Karpas-422 (cell line): ENCODE results near the gene ZFC3H1. TPM values are rescaled to one million over a fixed set of nuclear protein-coding genes. Genes with fewer than 3 reads are reported as not detected.

ENCODE experiments used
- DNase-seq: peaks from one replicate; pipeline ENCODE4 v3.0.0-alpha.2; 2015
- H2AFZ ChIP-seq: fragments of 200-600 bp; sonication (generic); 2 replicates; pipeline ENCODE4 v1.6.1; 2014; ENCODE audit warnings: antibody characterized with exemption, low read length, mixed read lengths
- H3K27ac ChIP-seq: fragments of 200-600 bp; sonication (generic); 2 replicates; pipeline ENCODE4 v1.5.1; 2014; ENCODE audit warnings: mild to moderate bottlenecking, low read length, moderate library complexity
- H3K27me3 ChIP-seq: fragments of 200-600 bp; sonication (generic); 2 replicates; pipeline ENCODE4 v1.6.1; 2014; ENCODE audit warnings: low read length, mixed read lengths
- H3K36me3 ChIP-seq: fragments of 200-600 bp; sonication (generic); 2 replicates; pipeline ENCODE4 v1.6.1; 2014; ENCODE audit warnings: low read length, mixed read lengths; ENCODE audit not compliant: insufficient read depth
- H3K4me1 ChIP-seq: fragments of 200-600 bp; sonication (generic); 2 replicates; pipeline ENCODE4 v1.6.1; 2014; ENCODE audit warnings: mild to moderate bottlenecking, low read length, mixed read lengths
- H3K4me2 ChIP-seq: fragments of 200-600 bp; sonication (generic); 2 replicates; pipeline ENCODE4 v1.6.1; 2014; ENCODE audit warnings: low read length, low read depth, mild to moderate bottlenecking; ENCODE audit not compliant: poor library complexity, severe bottlenecking
- H3K4me3 ChIP-seq: fragments of 200-600 bp; sonication (generic); 2 replicates; pipeline ENCODE4 v1.5.1; 2014; ENCODE audit warnings: mild to moderate bottlenecking, antibody characterized with exemption, low read length, mixed read lengths
- H3K79me2 ChIP-seq: fragments of 200-600 bp; sonication (generic); 2 replicates; pipeline ENCODE4 v1.6.1; 2014; ENCODE audit warnings: mild to moderate bottlenecking, low read length, mixed read lengths
- H3K9ac ChIP-seq: fragments of 200-600 bp; sonication (generic); 2 replicates; pipeline ENCODE4 v1.6.0; 2014; ENCODE audit warnings: low read length
- H3K9me2 ChIP-seq: fragments of 200-600 bp; sonication (generic), shearing (Covaris generic); replicated peaks from 2 replicates; pipeline ENCODE4 v1.6.0; 2014; ENCODE audit warnings: mild to moderate bottlenecking, low read length, moderate library complexity; ENCODE audit not compliant: insufficient read depth
- H3K9me3 ChIP-seq: fragments of 300-700, 200-600 bp; sonication (generic); 2 replicates; pipeline ENCODE4 v1.6.1; 2014; ENCODE audit warnings: low read length, mixed read lengths
- H4K20me1 ChIP-seq: fragments of 200-600 bp; sonication (generic); 2 replicates; pipeline ENCODE4 v1.6.1; 2014; ENCODE audit warnings: mild to moderate bottlenecking, antibody characterized with exemption, low read length, low read depth; ENCODE audit not compliant: insufficient read depth
- total RNA-seq: library from RNA; depleted of rRNA; stranded (reverse); fragments of >200 nt; shearing (Covaris generic); gene quantifications from 2 replicates; pipeline ENCODE4 v1.2.3, GENCODE V29; 2014; ENCODE audit warnings: low replicate concordance

Gene ZFC3H1
- total RNA-seq, 1 experiment from 2014 or later: 74.7 TPM

GRCh38 chr12:71685914-71686657, 22.4 kb upstream of the ZFC3H1 start, which contains the start of gene TMEM19:
TSS of gene TMEM19 (plus strand) at chr12:71686082. CDS start at chr12:71686681, 599 bp downstream.
- H3K36me3 ChIP-seq: no peaks in the 10 kb centered on the region
- H3K27me3 ChIP-seq: no peaks in the 10 kb centered on the region
- H3K4me1 ChIP-seq: peaks cover 57% of the 10 kb centered on the region
- peak within 1 kb of the TSS; percentile 88 for H2AFZ ChIP-seq
- peak within 1 kb of the TSS; percentile 79 for H3K4me2 ChIP-seq
- peak; percentile 95 for DNase-seq
- H3K9me2 ChIP-seq: no peaks in the 10 kb centered on the region
- peaks cover 20% of the 10 kb centered on the region for H3K79me2 ChIP-seq
- H3K9ac ChIP-seq: peak within 1 kb of the TSS; percentile 74
- H3K4me3 ChIP-seq: peak within 1 kb of the TSS; percentile 67
- H3K27ac ChIP-seq: peak within 1 kb of the TSS; percentile 89
- no peaks in the 10 kb centered on the region for H3K9me3 ChIP-seq
- no peaks in the 10 kb centered on the region for H4K20me1 ChIP-seq

- Histone ChIP-seq H3K27ac (peak overlapping the region; percentile 89), H3K4me1 (peaks cover 50% of the 10 kb centered on the region), H3K27me3 (no peaks in the 10 kb centered on the region), H3K79me2 (peaks cover 20% of the 10 kb centered on the region), H3K36me3 (no peaks in the 10 kb centered on the region), H4K20me1 (no peaks in the 10 kb centered on the region), H3K4me3 (peak overlapping the region; percentile 67), H3K4me2 (peak overlapping the region; percentile 79), H3K9me2 (no peaks in the 10 kb centered on the region), H3K9me3 (no peaks in the 10 kb centered on the region), H3K9ac (peak overlapping the region; percentile 74), H2AFZ (peak overlapping the region; percentile 88)
- DNase-seq: no peak
These were observed 21.8 kb upstream of the ZFC3H1 start for GRCh38 chr12:71685312-71685906.

- no peaks in the 10 kb centered on the region for H3K9me3 ChIP-seq
- no peak overlapping the region for H2AFZ ChIP-seq
- no peaks in the 10 kb centered on the region for H4K20me1 ChIP-seq
- H3K27me3 ChIP-seq: no peaks in the 10 kb centered on the region
- peaks cover 37% of the 10 kb centered on the region for H3K4me1 ChIP-seq
- H3K4me3 ChIP-seq: no peak overlapping the region
- no peaks in the 10 kb centered on the region for H3K36me3 ChIP-seq
- H3K4me2 ChIP-seq: no peak overlapping the region
- no peak for DNase-seq
- no peaks in the 10 kb centered on the region for H3K9me2 ChIP-seq
- no peak overlapping the region for H3K27ac ChIP-seq
- H3K79me2 ChIP-seq: peaks cover 13% of the 10 kb centered on the region
- no peak overlapping the region for H3K9ac ChIP-seq
These were observed 20.4 kb upstream of the ZFC3H1 start for GRCh38 chr12:71684081-71684480.

- peaks cover 9% of the 10 kb centered on the region for H3K79me2 ChIP-seq
- no peak overlapping the region for H3K27ac ChIP-seq
- H3K4me3 ChIP-seq: no peak overlapping the region
- no peak overlapping the region for H2AFZ ChIP-seq
- H3K9me3 ChIP-seq: no peaks in the 10 kb centered on the region
- no peaks in the 10 kb centered on the region for H3K9me2 ChIP-seq
- H3K36me3 ChIP-seq: no peaks in the 10 kb centered on the region
- DNase-seq: no peak
- no peak overlapping the region for H3K4me2 ChIP-seq
- no peak overlapping the region for H3K9ac ChIP-seq
- peaks cover 32% of the 10 kb centered on the region for H3K4me1 ChIP-seq
- H3K27me3 ChIP-seq: no peaks in the 10 kb centered on the region
- no peaks in the 10 kb centered on the region for H4K20me1 ChIP-seq
These were observed 20.0 kb upstream of the ZFC3H1 start for GRCh38 chr12:71683633-71684032.

GRCh38 chr12:71682466-71682865, 18.8 kb upstream of the ZFC3H1 start:
- Histone ChIP-seq H3K27me3 (no peaks in the 10 kb centered on the region), H3K4me3 (no peak overlapping the region), H3K9me3 (no peaks in the 10 kb centered on the region), H3K4me1 (peaks cover 20% of the 10 kb centered on the region), H3K36me3 (no peaks in the 10 kb centered on the region), H2AFZ (no peak overlapping the region), H3K9ac (no peak overlapping the region), H3K4me2 (no peak overlapping the region), H3K9me2 (no peaks in the 10 kb centered on the region), H3K27ac (no peak overlapping the region), H4K20me1 (no peaks in the 10 kb centered on the region), H3K79me2 (no peaks in the 10 kb centered on the region)
- no peak for DNase-seq

- H3K4me1 ChIP-seq: peaks cover 17% of the 10 kb centered on the region
- no peak overlapping the region for H3K4me2 ChIP-seq
- 0 out of 2 replicates have a peak, but pooled peaks cover 7% of the 10 kb centered on the region for H3K36me3 ChIP-seq
- DNase-seq: no peak
- H3K9ac ChIP-seq: no peak overlapping the region
- no peaks in the 10 kb centered on the region for H3K27me3 ChIP-seq
- H4K20me1 ChIP-seq: no peaks in the 10 kb centered on the region
- H3K4me3 ChIP-seq: no peak overlapping the region
- H2AFZ ChIP-seq: no peak overlapping the region
- H3K9me2 ChIP-seq: no peaks in the 10 kb centered on the region; the same call in 1 of the 2 replicates
- no peaks in the 10 kb centered on the region for H3K79me2 ChIP-seq
- H3K27ac ChIP-seq: no peak overlapping the region
- H3K9me3 ChIP-seq: no peaks in the 10 kb centered on the region
These were observed 8.2 kb upstream of the ZFC3H1 start for GRCh38 chr12:71671816-71672215.

- H3K4me2 ChIP-seq: no peak overlapping the region
- H3K4me1 ChIP-seq: peaks cover 17% of the 10 kb centered on the region
- no peaks in the 10 kb centered on the region; the same call in 1 of the 2 replicates for H3K79me2 ChIP-seq
- H3K27me3 ChIP-seq: no peaks in the 10 kb centered on the region
- H3K9me2 ChIP-seq: no peaks in the 10 kb centered on the region; the same call in 1 of the 2 replicates
- H4K20me1 ChIP-seq: no peaks in the 10 kb centered on the region
- H3K9ac ChIP-seq: no peak overlapping the region
- no peak overlapping the region for H3K4me3 ChIP-seq
- H3K27ac ChIP-seq: no peak overlapping the region
- no peak overlapping the region for H2AFZ ChIP-seq
- no peak for DNase-seq
- H3K9me3 ChIP-seq: no peaks in the 10 kb centered on the region
- 0 out of 2 replicates have a peak, but pooled peaks cover 7% of the 10 kb centered on the region for H3K36me3 ChIP-seq
These were observed 7.7 kb upstream of the ZFC3H1 start for GRCh38 chr12:71671311-71671710.

- no peak overlapping the region for H3K27ac ChIP-seq
- peaks cover 40% of the 10 kb centered on the region for H3K4me1 ChIP-seq
- H4K20me1 ChIP-seq: peaks cover 19% of the 10 kb centered on the region
- no peaks in the 10 kb centered on the region for H3K9me3 ChIP-seq
- H2AFZ ChIP-seq: no peak overlapping the region
- H3K79me2 ChIP-seq: peaks cover 45% of the 10 kb centered on the region
- peak overlapping the region; percentile 78 for H3K4me2 ChIP-seq
- peak overlapping the region; percentile 89; the same call in 1 of the 2 replicates for H3K9ac ChIP-seq
- no peaks in the 10 kb centered on the region for H3K27me3 ChIP-seq
- peaks cover 15% of the 10 kb centered on the region; the same call in 1 of the 2 replicates for H3K36me3 ChIP-seq
- no peaks in the 10 kb centered on the region; the same call in 1 of the 2 replicates for H3K9me2 ChIP-seq
- no peak for DNase-seq
- H3K4me3 ChIP-seq: no peak overlapping the region
These were observed 2.6 kb upstream of the ZFC3H1 start for GRCh38 chr12:71666259-71666658.
